GM12864 (cell line): ENCODE results near the gene FEN1.

Experiments
- DNase-seq: peaks from one replicate; pipeline ENCODE4 v3.0.0-alpha.2; 2011; ENCODE audit warnings: low read depth
- H3K4me3 ChIP-seq: 2 replicates; pipeline ENCODE4 v1.5.1; 2011; ENCODE audit warnings: mild to moderate bottlenecking, low read depth, low read length, control low read depth
- CTCF ChIP-seq: IDR thresholded peaks from 2 replicates; pipeline ENCODE4 v1.5.1; 2011; ENCODE audit warnings: low read depth, mild to moderate bottlenecking, moderate library complexity, low read length, control low read depth, inconsistent platforms; ENCODE audit errors: missing control alignments

Gene FEN1

GRCh38 chr11:61782299-61782698 is 10.4 kb upstream of the FEN1 start:
- no peak overlapping the region for H3K4me3 ChIP-seq
- no peak for TF ChIP-seq CTCF
- no peak for DNase-seq

DNA sequence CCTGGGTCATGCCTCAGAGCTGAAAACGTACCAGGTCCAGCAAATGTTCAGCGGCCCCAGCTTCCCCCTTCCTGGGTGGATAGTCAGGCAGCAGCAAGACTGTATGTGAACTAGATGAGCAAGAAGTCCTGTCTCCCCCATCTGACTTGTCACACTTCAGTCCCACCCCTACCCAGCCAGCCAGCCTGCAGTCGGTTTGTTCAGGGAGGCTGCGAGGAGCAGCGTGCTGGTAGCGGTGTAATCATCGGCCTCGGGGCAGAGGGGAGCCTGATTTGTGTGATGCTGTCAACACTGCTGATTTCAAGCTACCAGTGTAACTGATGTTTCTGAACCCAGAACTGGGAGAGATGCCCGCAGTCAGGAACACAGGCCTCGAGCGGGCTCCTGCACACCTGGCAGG is 9.9 kb upstream of the FEN1 start:
- no peak for TF ChIP-seq CTCF
- no peak overlapping the region for H3K4me3 ChIP-seq
- no peak for DNase-seq

DNA sequence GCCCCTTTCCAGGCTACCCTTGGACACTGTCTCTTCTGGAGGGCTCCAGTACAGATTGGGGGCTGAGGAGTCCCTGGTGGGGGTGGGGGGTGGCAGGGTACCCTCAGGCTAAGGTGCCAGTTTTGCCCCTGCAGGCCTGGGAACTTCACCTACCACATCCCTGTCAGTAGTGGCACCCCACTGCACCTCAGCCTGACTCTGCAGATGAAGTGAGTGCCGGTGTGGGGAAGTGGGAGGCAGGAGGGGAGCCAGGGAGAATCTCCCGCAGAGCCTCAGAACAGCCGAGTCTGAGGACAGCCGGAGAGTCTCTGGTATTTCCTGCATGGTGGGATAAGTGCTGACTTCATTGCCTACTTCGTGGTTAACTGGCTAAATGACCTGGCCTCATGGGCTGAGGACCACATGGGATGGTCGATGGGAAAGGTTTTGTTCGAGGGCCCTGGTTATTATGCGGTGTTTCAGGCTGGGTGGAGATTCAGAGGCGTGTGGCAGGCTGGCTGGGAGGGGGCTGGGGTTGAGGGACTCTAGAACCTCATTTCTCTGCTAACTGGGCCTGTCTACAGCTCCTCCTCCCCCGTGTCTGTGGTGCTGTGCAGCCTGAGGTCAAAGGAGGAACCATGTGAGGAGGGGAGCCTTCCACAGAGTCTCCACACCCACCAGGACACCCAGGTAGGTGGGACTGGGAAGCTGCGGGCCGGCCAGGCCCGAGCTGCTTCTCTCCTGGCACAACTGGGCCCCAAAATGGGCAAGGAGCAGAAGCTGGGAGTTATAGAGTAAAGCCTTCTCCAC is 8.8 kb upstream of the FEN1 start:
- no peak overlapping the region for H3K4me3 ChIP-seq
- no peak for TF ChIP-seq CTCF
- no peak for DNase-seq

GRCh38 chr11:61784506-61784805 is 8.3 kb upstream of the FEN1 start:
- no peak for DNase-seq
- no peak overlapping the region for H3K4me3 ChIP-seq
- TF ChIP-seq CTCF: no peak

- no peak for TF ChIP-seq CTCF
- no peak overlapping the region for H3K4me3 ChIP-seq
- DNase-seq: no peak
These were observed 6.8 kb upstream of the FEN1 start for GRCh38 chr11:61785837-61786402.

DNA sequence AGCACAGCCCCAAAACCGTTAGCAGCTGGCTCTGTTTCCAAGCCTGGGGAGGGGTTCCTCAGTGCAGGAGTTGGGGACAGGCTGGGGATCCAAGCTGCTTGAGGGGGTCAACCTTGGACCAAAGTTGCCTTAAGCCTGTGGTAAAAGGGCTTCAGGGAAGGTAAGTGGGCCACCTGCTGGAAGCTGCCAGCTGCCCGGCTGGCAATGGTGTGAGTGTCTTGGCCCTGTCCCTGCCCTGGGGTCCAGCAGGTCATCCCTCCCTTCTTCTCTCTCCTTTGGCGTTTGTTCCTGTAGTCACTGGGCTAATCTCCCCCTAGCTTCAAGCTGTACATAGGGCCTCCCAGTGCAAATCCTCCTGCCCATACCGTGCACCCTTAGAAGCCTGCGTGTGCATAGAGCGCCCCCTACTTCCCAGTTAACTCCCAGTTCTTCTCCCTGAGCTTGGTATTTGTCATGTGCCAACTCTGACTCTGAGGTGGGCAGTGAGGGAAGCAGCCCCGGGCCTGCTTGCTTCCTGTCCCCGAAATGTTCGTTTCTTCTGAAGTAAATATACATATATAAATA is 4.7 kb upstream of the FEN1 start:
- TF ChIP-seq CTCF: peak; percentile 36
- no peak for DNase-seq

GRCh38 chr11:61791737-61792309 is 888 bp upstream of the FEN1 start:
- no peak for DNase-seq

More for the DNA sequence above, 4.7 kb upstream of the FEN1 start:
- no peak overlapping the region for H3K4me3 ChIP-seq

More at GRCh38 chr11:61791737-61792309, 888 bp upstream of the FEN1 start:
- peak overlapping the region; percentile 86 for H3K4me3 ChIP-seq
- no peak for TF ChIP-seq CTCF
